ENCODE measurements around the gene WDR6. TPM values are rescaled to one million over a fixed set of nuclear protein-coding genes. Genes with fewer than 3 reads are reported as not detected.
A peak's percentile ranks its signal among the peaks of the same experiment; 100 is the strongest.

Gene WDR6
- 147 and 376 TPM in 2 replicates for total RNA-seq (2011; cell fraction: chromatin; rRNA removed; ENCODE audit: low replicate concordance)
- total RNA-seq (2011; cell fraction: nucleolus; rRNA removed), result 205 and 207 TPM in 2 replicates
- total RNA-seq (2011; cell fraction: nucleoplasm; rRNA removed), result 128 and 141 TPM in 2 replicates
- total RNA-seq (2014; rRNA removed), result 33.7 and 43.1 TPM in 2 replicates
- 29.7 and 40.0 TPM in 2 replicates for total RNA-seq (2014; rRNA removed; fragmentation: Illumina TruSeq; extraction: Trizol)
- 44.7 and 46.7 TPM in 2 replicates for total RNA-seq (2015; rRNA removed; fragmentation: Illumina TruSeq; extraction: Trizol)
- 90.4 and 90.6 TPM in 2 replicates for total RNA-seq (2021)
- 47.6 and 69.8 TPM in 2 replicates for polyA plus RNA-seq (2011; rRNA removed)
- 64.5 and 91.8 TPM in 2 replicates for polyA plus RNA-seq (2011; cell fraction: cytosol; rRNA removed)
- 426 and 555 TPM in 2 replicates for polyA plus RNA-seq (2011; cell fraction: nucleus; rRNA removed)
- polyA plus RNA-seq (2012), result 82.6 and 84.1 TPM in 2 replicates
- polyA plus RNA-seq (2014; fragmentation: Illumina TruSeq; extraction: Trizol), result 73.7 and 77.8 TPM in 2 replicates
- polyA plus RNA-seq (2014; fragmentation: Nextera tagmentation; extraction: Ambion mirVana), result 10 to 100 TPM in 1 of 2 experiments, 1 to 10 TPM in 1; 8.9 to 14.2 TPM
- 60.4 and 66.9 TPM in 2 replicates for polyA plus RNA-seq (2014; rRNA removed)
- polyA minus RNA-seq (2011; rRNA and poly(A)+ RNA removed), result 46.0 and 52.0 TPM in 2 replicates
- 33.9 and 49.7 TPM in 2 replicates for polyA minus RNA-seq (2011; cell fraction: cytosol; rRNA and poly(A)+ RNA removed)
- polyA minus RNA-seq (2011; cell fraction: nucleus; rRNA and poly(A)+ RNA removed), result 35.3 and 35.7 TPM in 2 replicates
- percentile 76 among the genes with signal in this experiment for Bru-seq, nascent RNA
- BruChase-seq, experiment 1, labeled RNA remaining after a 2-hour chase, result percentile 76 among the genes with signal in this experiment
- percentile 88 among the genes with signal in this experiment for BruChase-seq, experiment 2, labeled RNA remaining after a 6-hour chase
- long read RNA-seq, experiment 1, full-length matches to known transcripts, result 89 of 278 reads
- long read RNA-seq, experiment 1, partial matches to known transcripts, result 180 of 278 reads
- long read RNA-seq, experiment 1, other reads (novel, unspliced or antisense), result 9 of 278 reads
- long read RNA-seq, experiment 2, full-length matches to known transcripts, result 32 of 68 reads
- long read RNA-seq, experiment 2, partial matches to known transcripts, result 18 of 68 reads
- long read RNA-seq, experiment 2, other reads (novel, unspliced or antisense), result 18 of 68 reads
- long read RNA-seq, experiment 3, full-length matches to known transcripts, result 11 of 17 reads
- long read RNA-seq, experiment 3, partial matches to known transcripts, result 3 of 17 reads
- long read RNA-seq, experiment 3, other reads (novel, unspliced or antisense), result 3 of 17 reads

DNA sequence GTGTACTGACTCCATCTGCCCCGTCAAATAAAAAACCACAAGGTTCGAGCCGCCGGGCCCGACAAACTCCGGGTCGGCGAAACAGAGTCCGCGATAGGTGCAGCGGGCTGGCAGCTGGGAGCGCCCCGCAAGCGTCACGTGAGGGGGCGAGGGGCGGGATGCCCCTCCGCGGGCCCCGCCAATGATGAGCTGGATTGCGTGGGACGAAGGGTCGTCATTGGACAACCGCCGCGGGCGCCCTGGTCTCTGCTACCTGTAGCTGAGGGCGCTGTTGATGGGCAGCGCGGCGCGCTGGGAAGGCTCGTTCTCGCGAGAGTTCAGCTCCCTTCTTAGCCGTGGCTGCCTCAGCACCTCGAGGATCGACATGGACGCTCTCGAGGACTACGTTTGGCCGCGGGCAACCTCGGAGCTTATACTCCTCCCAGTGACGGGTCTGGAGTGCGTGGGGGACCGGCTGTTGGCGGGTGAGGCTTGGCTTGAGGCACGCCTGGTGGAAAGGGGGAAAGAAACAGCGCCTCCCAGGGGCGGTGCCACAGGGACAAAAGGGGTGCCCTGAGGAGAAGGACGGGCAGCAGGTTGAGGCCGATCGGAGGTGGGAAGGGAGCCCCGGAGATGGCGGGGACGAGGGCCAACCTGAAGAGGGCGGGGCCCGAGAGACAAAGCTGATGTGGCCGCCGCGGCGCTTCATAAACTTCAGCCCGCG lies at the start of gene WDR6:
Gene WDR6, plus strand, starts transcription at position 324 of the 703 bp plus-strand sequence. Its CDS starts 41 bp downstream, at position 365.
- in situ Hi-C loops (cut with MboI), result no loop called here
- peak; percentile 67 for TF ChIP-seq SMARCA5 (IDR thresholded peaks at IDR 0.05)
- TF ChIP-seq ASH1L (IDR thresholded peaks at IDR 0.05; ENCODE audit: borderline replicate concordance, low read depth, partially characterized antibody), result peak; percentile 82
- peak; percentile 80 for TF ChIP-seq NFYB (IDR thresholded peaks at IDR 0.05; ENCODE audit: extremely low read depth, insufficient read length)
- no peak for TF ChIP-seq HIVEP1 (CRISPR knock-in tag; IDR thresholded peaks at IDR 0.05)
- peak; percentile 61 for TF ChIP-seq SP2 (IDR thresholded peaks at IDR 0.05; ENCODE audit: extremely low read depth, low read depth, low read length, poor library complexity, severe bottlenecking)
- TF ChIP-seq ZBTB2 (IDR thresholded peaks at IDR 0.05), result peak; percentile 81
- TF ChIP-seq, protein P1, sequence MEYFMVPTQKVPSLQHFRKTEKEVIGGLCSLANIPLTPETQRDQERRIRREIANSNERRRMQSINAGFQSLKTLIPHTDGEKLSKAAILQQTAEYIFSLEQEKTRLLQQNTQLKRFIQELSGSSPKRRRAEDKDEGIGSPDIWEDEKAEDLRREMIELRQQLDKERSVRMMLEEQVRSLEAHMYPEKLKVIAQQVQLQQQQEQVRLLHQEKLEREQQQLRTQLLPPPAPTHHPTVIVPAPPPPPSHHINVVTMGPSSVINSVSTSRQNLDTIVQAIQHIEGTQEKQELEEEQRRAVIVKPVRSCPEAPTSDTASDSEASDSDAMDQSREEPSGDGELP (CRISPR knock-in tag; IDR thresholded peaks at IDR 0.05; ENCODE audit: borderline replicate concordance), result peak; percentile 96

More for the DNA sequence above, at the start of gene WDR6:
- Histone ChIP-seq H3K36me3 (ENCODE audit: control insufficient read depth, insufficient read depth, low read length) (peaks cover 16% of the 10 kb centered on the region; the same call in 2 of the 3 replicates), H3K27ac (ENCODE audit: extremely low read depth, low read depth, low read length) (peak within 1 kb of the TSS; percentile 99), H3K27me3 (ENCODE audit: control insufficient read depth in 2 of 2, insufficient read depth in 2 of 2, low read length in 2 of 2) (no peaks in the 10 kb centered on the region), H3K9me1 (ENCODE audit: control insufficient read depth, insufficient read depth, low read length) (no peaks in the 10 kb centered on the region), H3K9ac (ENCODE audit: insufficient read depth in 1 of 2, low read depth in 2 of 2, low read length in 2 of 2) (peak within 1 kb of the TSS; percentile 97 to 99), H3K4me2 (ENCODE audit: insufficient read depth, low read length) (peak within 1 kb of the TSS; percentile 94), H3K79me2 (ENCODE audit: control insufficient read depth, insufficient read depth, low read length) (peaks cover 44% of the 10 kb centered on the region), H3K9me3 (replicated peaks; ENCODE audit: control insufficient read depth, insufficient read depth, low read depth, low read length) (no peaks in the 10 kb centered on the region), H3K4me1 (replicated peaks in 1 of 2; ENCODE audit: control insufficient read depth in 2 of 2, insufficient read depth in 2 of 2, low read length in 2 of 2) (peaks cover 19 to 45% of the 10 kb centered on the region in 2 experiments; a peak in 4 of 5 replicates), H4K20me1 (replicated peaks; ENCODE audit: control insufficient read depth, insufficient read depth, low read length) (peaks cover 8% of the 10 kb centered on the region), H2AFZ (ENCODE audit: low read depth, low read length) (peak within 1 kb of the TSS; percentile 99), H3K4me3 (peak within 1 kb of the TSS; percentile 80)
- ChIA-PET CTCF (ENCODE audit: low intra/inter-chr PET ratio) (interaction anchor here (0.6 kb wide), 1 partner anchor 85 kb away, joined by 4 read pairs; no protein-coding TSS in a partner anchor), POLR2A (interaction anchor here (0.6 to 3.0 kb wide), 17 partner anchors 10 to 739 kb away, joined by 3 to 104 read pairs (median 4); partner anchors contain the start of genes DALRD3, IMPDH2, LAMB2 and NDUFAF3)
- DNase-seq (ENCODE audit: extremely low read depth in 1 of 4, low spot score in 3 of 4) (peak; percentile 91 to 97 (median 94)), FAIRE-seq (peak; percentile 93), ATAC-seq (peak; percentile 89)
- no TSS peak for BruUV-seq (replicated peaks)
- intact Hi-C loops (cut with micrococcal nuclease), result loop anchor here (2.0 to 5.0 kb wide), 2 partner anchors 18 to 90 kb away; partner anchors contain the start of gene ARIH2
- WGBS (ENCODE audit: insufficient coverage, low coverage, missing lambda C conversion rate), result under 1% methylated on average over 46 of the region's 65 CpGs
